HepG2 (cell line): ENCODE measurements around the gene CMKLR1. TPM values are rescaled to one million over a fixed set of nuclear protein-coding genes. Genes with fewer than 3 reads are reported as not detected.

ENCODE experiments used
- ATAC-seq: fragments of 200-7000 bp; cut with Tn5 transposase; 3 replicates; pipeline ENCODE4 v1.9.1; 2020; ENCODE audit warnings: mild to moderate bottlenecking, moderate library complexity
- BruUV-seq: library from RNA; stranded (reverse); fragments of 400-500 nt; replicated peaks from 2 replicates; lab custom pipeline; 2021; lab: Mats Ljungman, UMichigan
- CTCF ChIA-PET: fragments of 300-600 bp; formaldehyde crosslinking; extraction: SDS; loops from one replicate; lab custom pipeline; 2021; ENCODE audit warnings: low total read pairs, inconsistent platforms, low intra/inter-chr PET ratio; lab: Yijun Ruan, JAX
- POLR2A ChIA-PET: fragments of 350-600 bp; sonication (Branson Sonifier 250); formaldehyde crosslinking; loops from one replicate; lab custom pipeline; 2020; ENCODE audit warnings: antibody characterized with exemption, inconsistent platforms; lab: Yijun Ruan, JAX
- DNase-seq: peaks from one replicate; pipeline ENCODE4 v3.0.0-alpha.2; 2015; ENCODE audit warnings: low spot score
- FAIRE-seq: peaks from 3 replicates; lab custom pipeline; 2011; peaks lifted over from hg19 to GRCh38; lab: Jason Lieb, UNC
- H2AFZ ChIP-seq: one replicate; pipeline ENCODE4 v1.6.1; 2011; ENCODE audit warnings: low read length, inconsistent platforms
- H3K27ac ChIP-seq: fragments of 300-600 bp; 3 replicates; pipeline ENCODE4 v1.8.0; 2011; ENCODE audit warnings: mixed run types, mild to moderate bottlenecking, mixed read lengths, low read length, inconsistent platforms; ENCODE audit not compliant: insufficient read depth; ENCODE audit errors: extremely low read length
- H3K27me3 ChIP-seq, 2 experiments: fragments of 200-600 bp in 1 of 2; 2 replicates in 1 of 2; 3 replicates in 1 of 2; pipeline versions ENCODE4 v1.6.0 to v1.8.0; 2011; ENCODE audit warnings: low read length in 2 of 2, mild to moderate bottlenecking in 2 of 2, moderate library complexity in 2 of 2, inconsistent platforms in 1 of 2; ENCODE audit not compliant: insufficient read depth in 2 of 2, control insufficient read depth in 1 of 2
- H3K36me3 ChIP-seq, 2 experiments: fragments of 200-600 bp in 1 of 2; replicated peaks in 1 of 2; 2 replicates in 1 of 2; 3 replicates in 1 of 2; pipeline versions ENCODE4 v1.5.1 to v1.8.0; 2011; ENCODE audit warnings: low read length in 2 of 2, inconsistent platforms in 1 of 2; ENCODE audit not compliant: insufficient read depth in 2 of 2, control insufficient read depth in 1 of 2
- H3K4me1 ChIP-seq: 2 replicates; pipeline ENCODE4 v1.5.1; 2012; ENCODE audit warnings: low read length, inconsistent platforms; ENCODE audit not compliant: insufficient read depth
- H3K4me2 ChIP-seq: 2 replicates; pipeline ENCODE4 v1.6.0; 2011; ENCODE audit warnings: low read depth, low read length, inconsistent platforms
- H3K4me3 ChIP-seq, 3 experiments: fragments of 200-600 bp in 1 of 3; sonication (generic), shearing (Covaris generic) in 1 of 3; replicated peaks in 1 of 3; 2 replicates each; pipeline ENCODE4 v1.5.1; 2011 to 2016; ENCODE audit warnings: low read length in 3 of 3, inconsistent platforms in 2 of 3, low read depth in 2 of 3, mild to moderate bottlenecking in 2 of 3, control low read depth in 1 of 3, mixed read lengths in 1 of 3; ENCODE audit not compliant: insufficient read depth in 1 of 3
- H3K79me2 ChIP-seq: one replicate; pipeline ENCODE4 v1.6.1; 2011; ENCODE audit warnings: low read length, inconsistent platforms; ENCODE audit not compliant: insufficient read depth
- H3K9ac ChIP-seq: 2 replicates; pipeline ENCODE4 v1.6.0; 2011; ENCODE audit warnings: mild to moderate bottlenecking, low read depth, low read length, inconsistent platforms; ENCODE audit not compliant: insufficient read depth
- H3K9me3 ChIP-seq: 2 replicates; pipeline ENCODE4 v1.5.1; 2012; ENCODE audit warnings: mild to moderate bottlenecking, low read length
- H4K20me1 ChIP-seq: 2 replicates; pipeline ENCODE4 v1.6.0; 2011; ENCODE audit warnings: inconsistent platforms, mild to moderate bottlenecking, low read length, moderate library complexity; ENCODE audit not compliant: insufficient read depth
- AFF4 ChIP-seq: sonication (generic); formaldehyde crosslinking; IDR thresholded peaks from 2 replicates; pipeline ENCODE4 v1.4.0; 2020; ENCODE audit warnings: missing genetic modification reagents
- ARHGAP35 ChIP-seq: sonication (generic); formaldehyde crosslinking; IDR thresholded peaks from 2 replicates; pipeline ENCODE4 v1.9.0; 2022; ENCODE audit warnings: mild to moderate bottlenecking, inconsistent platforms, moderate library complexity, missing genetic modification reagents, borderline replicate concordance
- DDIT3 ChIP-seq: sonication (generic); formaldehyde crosslinking; IDR thresholded peaks from 2 replicates; pipeline ENCODE4 v1.4.0; 2020; ENCODE audit warnings: mild to moderate bottlenecking, missing genetic modification reagents
- MAF1 ChIP-seq: sonication (generic); formaldehyde crosslinking; IDR thresholded peaks from 2 replicates; pipeline ENCODE4 v1.5.0; 2020; ENCODE audit warnings: missing genetic modification reagents, borderline replicate concordance
- NFIB ChIP-seq: sonication (generic); formaldehyde crosslinking; IDR thresholded peaks from 2 replicates; pipeline ENCODE4 v1.9.0; 2021; ENCODE audit warnings: missing genetic modification reagents, mild to moderate bottlenecking, borderline replicate concordance
- REPIN1 ChIP-seq: sonication (generic); formaldehyde crosslinking; IDR thresholded peaks from 2 replicates; pipeline ENCODE4 v1.8.0; 2022; ENCODE audit warnings: missing genetic modification reagents, low read depth, mild to moderate bottlenecking, borderline replicate concordance
- SALL2 ChIP-seq: sonication (generic); formaldehyde crosslinking; IDR thresholded peaks from 2 replicates; pipeline ENCODE4 v1.8.1; 2023; ENCODE audit warnings: mild to moderate bottlenecking, missing genetic modification reagents, inconsistent platforms
- SMAD3 ChIP-seq: sonication (generic); formaldehyde crosslinking; IDR thresholded peaks from 2 replicates; pipeline ENCODE4 v1.4.0; 2020; ENCODE audit warnings: missing genetic modification reagents
- ZNF460 ChIP-seq: sonication (generic); formaldehyde crosslinking; IDR thresholded peaks from 2 replicates; pipeline ENCODE4 v1.5.1; 2020; ENCODE audit warnings: missing genetic modification reagents, mild to moderate bottlenecking, borderline replicate concordance
- ZNF605 ChIP-seq: sonication (generic); formaldehyde crosslinking; IDR thresholded peaks from 2 replicates; pipeline ENCODE4 v1.8.0; 2022; ENCODE audit warnings: mild to moderate bottlenecking, missing genetic modification reagents
- ZNF713 ChIP-seq: sonication (generic); formaldehyde crosslinking; IDR thresholded peaks from 2 replicates; pipeline ENCODE4 v1.4.0; 2020; ENCODE audit warnings: mild to moderate bottlenecking, missing genetic modification reagents
- ZNF737 ChIP-seq: sonication (generic); formaldehyde crosslinking; IDR thresholded peaks from 2 replicates; pipeline ENCODE4 v1.5.0; 2020; ENCODE audit warnings: missing genetic modification reagents, mild to moderate bottlenecking, borderline replicate concordance
- WGBS: methylation state at CpG from one replicate; pipeline ENCODE4 v1.1.6; 2017; ENCODE audit warnings: low lambda C conversion rate; 5-methylcytosine and 5-hydroxymethylcytosine counted together
- in situ Hi-C: cut with HindIII; loops from 2 replicates; pipeline ENCODE4 v1.10.0; 2017; ENCODE audit warnings: low pct_unique_long_range_greater_than_20kb; ENCODE audit not compliant: extremely low pct_ligation_motif_present
- intact Hi-C: fragments of 100-400 bp; cut with micrococcal nuclease; formaldehyde crosslinking; loops from one replicate; pipeline ENCODE4 v1.10.0; 2022; ENCODE audit not compliant: unreplicated experiment
- polyA plus RNA-seq, 8 experiments: library from polyadenylated mRNA; depleted of rRNA in 3 of 8; stranded (reverse) in 7 of 8; unstranded in 1 of 8; fragments of >200 nt; fragmentation: Illumina TruSeq in 4 of 8; extraction: Trizol in 4 of 8; gene quantifications; 2 replicates each; pipeline versions ENCODE4 v1.2.1 to v1.2.3, GENCODE V29; 2011 to 2016; ENCODE audit warnings: low read depth in 4 of 8, missing spikeins in 1 of 8, mixed read lengths in 1 of 8; ENCODE audit not compliant: insufficient read depth in 1 of 8
- total RNA-seq, 5 experiments: library from RNA; depleted of rRNA; stranded (reverse); fragments of >200 nt; fragmentation: Illumina TruSeq; extraction: Trizol; gene quantifications; 2 replicates each; pipeline ENCODE4 v1.2.3, GENCODE V29; 2016; ENCODE audit warnings: low read depth in 1 of 5
- TF ChIP-seq, protein P1 (sequence below): IDR thresholded peaks from 2 replicates; pipeline ENCODE4 v1.6.1; 2016; ENCODE audit warnings: missing compliant biosample characterization, missing genetic modification reagents, borderline replicate concordance

Gene CMKLR1
- total and polyA plus RNA-seq, 2 of the 13 experiments (the other 11 are each of a cell fraction or from before 2014, with no cell fraction given) = not detected

- WGBS = 0% methylated on average over 1 of the region's 1 CpG
- no peak for FAIRE-seq
- H3K79me2 ChIP-seq = no peaks in the 10 kb centered on the region
- no peaks in the 10 kb centered on the region for H3K36me3 ChIP-seq
- H3K27me3 ChIP-seq = no peaks in the 10 kb centered on the region
- H3K4me3 ChIP-seq = no peak overlapping the region
- ChIA-PET POLR2A (no interaction called here), CTCF (no interaction called here)
- H4K20me1 ChIP-seq = no peaks in the 10 kb centered on the region
- no peak for ATAC-seq
- H3K4me2 ChIP-seq = no peak overlapping the region
- no peak overlapping the region for H2AFZ ChIP-seq
- BruUV-seq = no TSS peak
- H3K4me1 ChIP-seq = no peaks in the 10 kb centered on the region
- DNase-seq = no peak
- no peak overlapping the region for H3K9ac ChIP-seq
- H3K27ac ChIP-seq = no peak overlapping the region
- in situ Hi-C loops (no loop called here), intact Hi-C loops (no loop called here)
- no peaks in the 10 kb centered on the region for H3K9me3 ChIP-seq
- TF ChIP-seq ZNF605 (CRISPR knock-in tag) (no peak), ZNF737 (no peak), AFF4 (CRISPR knock-in tag) (no peak), DDIT3 (CRISPR knock-in tag) (no peak), SMAD3 (CRISPR knock-in tag) (no peak), REPIN1 (CRISPR knock-in tag) (no peak), ZNF460 (CRISPR knock-in tag) (no peak), ZNF713 (CRISPR knock-in tag) (no peak), NFIB (CRISPR knock-in tag) (no peak), MAF1 (no peak), SALL2 (CRISPR knock-in tag) (no peak), ARHGAP35 (CRISPR knock-in tag) (no peak)
- TF ChIP-seq, protein P1, sequence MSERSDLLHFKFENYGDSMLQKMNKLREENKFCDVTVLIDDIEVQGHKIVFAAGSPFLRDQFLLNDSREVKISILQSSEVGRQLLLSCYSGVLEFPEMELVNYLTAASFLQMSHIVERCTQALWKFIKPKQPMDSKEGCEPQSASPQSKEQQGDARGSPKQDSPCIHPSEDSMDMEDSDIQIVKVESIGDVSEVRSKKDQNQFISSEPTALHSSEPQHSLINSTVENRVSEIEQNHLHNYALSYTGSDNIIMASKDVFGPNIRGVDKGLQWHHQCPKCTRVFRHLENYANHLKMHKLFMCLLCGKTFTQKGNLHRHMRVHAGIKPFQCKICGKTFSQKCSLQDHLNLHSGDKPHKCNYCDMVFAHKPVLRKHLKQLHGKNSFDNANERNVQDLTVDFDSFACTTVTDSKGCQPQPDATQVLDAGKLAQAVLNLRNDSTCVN = no peak
- TF ChIP-seq, all 625 proteins: peak for 0
Measured at GRCh38 chr12:108382437-108382801, 43.3 kb upstream of the CMKLR1 start.
